ENCODE measurements around the gene CELF2.

CELF2 gene

DNA sequence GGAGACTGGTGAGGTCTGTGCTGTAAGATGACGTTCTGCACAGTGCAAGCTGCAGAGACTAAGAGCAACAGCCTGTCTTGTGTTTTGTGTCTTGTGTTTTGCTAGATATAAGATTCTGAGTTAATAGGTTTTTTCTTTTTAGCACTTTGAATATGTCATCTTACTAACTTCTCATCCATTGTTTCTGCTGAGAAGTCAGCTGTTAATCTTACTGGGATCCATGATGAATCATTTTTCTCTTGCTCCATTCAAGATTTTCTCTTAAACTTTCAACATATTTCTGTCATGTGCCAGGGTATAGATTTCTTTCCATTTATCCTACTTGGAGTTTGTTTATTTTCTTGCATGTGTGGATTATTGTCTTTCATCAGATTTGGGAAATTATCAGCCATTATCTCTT, 290.3 kb downstream of the CELF2 start (continued):
- TF ChIP-seq, protein P1, sequence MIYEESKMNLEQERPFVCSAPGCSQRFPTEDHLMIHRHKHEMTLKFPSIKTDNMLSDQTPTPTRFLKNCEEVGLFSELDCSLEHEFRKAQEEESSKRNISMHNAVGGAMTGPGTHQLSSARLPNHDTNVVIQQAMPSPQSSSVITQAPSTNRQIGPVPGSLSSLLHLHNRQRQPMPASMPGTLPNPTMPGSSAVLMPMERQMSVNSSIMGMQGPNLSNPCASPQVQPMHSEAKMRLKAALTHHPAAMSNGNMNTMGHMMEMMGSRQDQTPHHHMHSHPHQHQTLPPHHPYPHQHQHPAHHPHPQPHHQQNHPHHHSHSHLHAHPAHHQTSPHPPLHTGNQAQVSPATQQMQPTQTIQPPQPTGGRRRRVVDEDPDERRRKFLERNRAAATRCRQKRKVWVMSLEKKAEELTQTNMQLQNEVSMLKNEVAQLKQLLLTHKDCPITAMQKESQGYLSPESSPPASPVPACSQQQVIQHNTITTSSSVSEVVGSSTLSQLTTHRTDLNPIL (CRISPR knock-in tag; IDR thresholded peaks at IDR 0.05; ENCODE audit: low read depth) = no peak
- TF ChIP-seq ESRRG (CRISPR knock-in tag; IDR thresholded peaks at IDR 0.05) = no peak
- no peak for TF ChIP-seq TOX (CRISPR knock-in tag; IDR thresholded peaks at IDR 0.05; ENCODE audit: borderline replicate concordance)
- no peak for TF ChIP-seq ISL1 (CRISPR knock-in tag; IDR thresholded peaks at IDR 0.05)

DNA sequence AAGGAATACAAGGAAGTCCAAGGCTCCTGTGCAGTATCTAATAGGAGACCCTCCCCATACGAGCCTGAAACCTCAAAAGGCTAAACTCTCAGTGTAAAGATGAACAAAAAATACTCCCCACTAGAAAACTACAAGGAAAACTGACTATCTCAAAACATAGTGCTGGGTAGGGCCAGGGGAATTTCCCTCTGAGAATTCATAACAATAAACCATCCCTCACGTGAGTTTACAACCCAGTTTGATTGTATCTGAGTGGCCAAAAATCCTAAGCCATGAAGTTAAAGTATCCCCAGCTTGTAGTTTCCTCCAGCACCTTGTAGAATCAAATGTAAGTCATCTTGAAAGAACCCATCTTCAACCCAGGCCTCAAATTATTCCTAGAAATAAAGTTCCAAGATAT, 293.4 kb downstream of the CELF2 start:
- ATAC-seq = no peak
- TF ChIP-seq CSDC2 (CRISPR knock-in tag; IDR thresholded peaks at IDR 0.05) (no peak), TOX (CRISPR knock-in tag; IDR thresholded peaks at IDR 0.05; ENCODE audit: borderline replicate concordance) (no peak), SNAI2 (CRISPR knock-in tag; IDR thresholded peaks at IDR 0.05) (no peak)

DNA sequence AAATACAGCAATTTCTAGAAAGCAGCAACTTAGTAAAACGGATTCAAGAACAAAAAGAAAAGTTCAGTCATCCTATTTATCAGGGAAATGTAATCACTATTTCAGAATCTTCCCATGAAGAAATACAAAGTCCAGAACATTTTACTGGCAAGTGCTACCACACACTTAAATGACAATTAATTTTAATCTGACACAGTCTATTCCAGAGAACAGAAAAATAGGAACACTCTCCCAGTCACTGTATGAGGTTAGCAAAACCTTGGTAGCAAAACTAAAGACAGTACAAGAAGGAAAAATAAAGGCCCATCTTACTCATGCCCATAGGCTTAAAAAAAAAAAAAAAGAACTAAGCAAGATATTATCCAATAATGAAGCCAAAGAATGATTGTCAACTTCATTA, 295.8 kb downstream of the CELF2 start:
- no peak for TF ChIP-seq TOX (CRISPR knock-in tag; IDR thresholded peaks at IDR 0.05; ENCODE audit: borderline replicate concordance)
- TF ChIP-seq, protein P2, sequence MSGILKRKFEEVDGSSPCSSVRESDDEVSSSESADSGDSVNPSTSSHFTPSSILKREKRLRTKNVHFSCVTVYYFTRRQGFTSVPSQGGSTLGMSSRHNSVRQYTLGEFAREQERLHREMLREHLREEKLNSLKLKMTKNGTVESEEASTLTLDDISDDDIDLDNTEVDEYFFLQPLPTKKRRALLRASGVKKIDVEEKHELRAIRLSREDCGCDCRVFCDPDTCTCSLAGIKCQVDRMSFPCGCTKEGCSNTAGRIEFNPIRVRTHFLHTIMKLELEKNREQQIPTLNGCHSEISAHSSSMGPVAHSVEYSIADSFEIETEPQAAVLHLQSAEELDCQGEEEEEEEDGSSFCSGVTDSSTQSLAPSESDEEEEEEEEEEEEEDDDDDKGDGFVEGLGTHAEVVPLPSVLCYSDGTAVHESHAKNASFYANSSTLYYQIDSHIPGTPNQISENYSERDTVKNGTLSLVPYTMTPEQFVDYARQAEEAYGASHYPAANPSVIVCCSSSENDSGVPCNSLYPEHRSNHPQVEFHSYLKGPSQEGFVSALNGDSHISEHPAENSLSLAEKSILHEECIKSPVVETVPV (CRISPR knock-in tag; IDR thresholded peaks at IDR 0.05) = no peak
- no peak for TF ChIP-seq ISL1 (CRISPR knock-in tag; IDR thresholded peaks at IDR 0.05)
- TF ChIP-seq, protein P3, sequence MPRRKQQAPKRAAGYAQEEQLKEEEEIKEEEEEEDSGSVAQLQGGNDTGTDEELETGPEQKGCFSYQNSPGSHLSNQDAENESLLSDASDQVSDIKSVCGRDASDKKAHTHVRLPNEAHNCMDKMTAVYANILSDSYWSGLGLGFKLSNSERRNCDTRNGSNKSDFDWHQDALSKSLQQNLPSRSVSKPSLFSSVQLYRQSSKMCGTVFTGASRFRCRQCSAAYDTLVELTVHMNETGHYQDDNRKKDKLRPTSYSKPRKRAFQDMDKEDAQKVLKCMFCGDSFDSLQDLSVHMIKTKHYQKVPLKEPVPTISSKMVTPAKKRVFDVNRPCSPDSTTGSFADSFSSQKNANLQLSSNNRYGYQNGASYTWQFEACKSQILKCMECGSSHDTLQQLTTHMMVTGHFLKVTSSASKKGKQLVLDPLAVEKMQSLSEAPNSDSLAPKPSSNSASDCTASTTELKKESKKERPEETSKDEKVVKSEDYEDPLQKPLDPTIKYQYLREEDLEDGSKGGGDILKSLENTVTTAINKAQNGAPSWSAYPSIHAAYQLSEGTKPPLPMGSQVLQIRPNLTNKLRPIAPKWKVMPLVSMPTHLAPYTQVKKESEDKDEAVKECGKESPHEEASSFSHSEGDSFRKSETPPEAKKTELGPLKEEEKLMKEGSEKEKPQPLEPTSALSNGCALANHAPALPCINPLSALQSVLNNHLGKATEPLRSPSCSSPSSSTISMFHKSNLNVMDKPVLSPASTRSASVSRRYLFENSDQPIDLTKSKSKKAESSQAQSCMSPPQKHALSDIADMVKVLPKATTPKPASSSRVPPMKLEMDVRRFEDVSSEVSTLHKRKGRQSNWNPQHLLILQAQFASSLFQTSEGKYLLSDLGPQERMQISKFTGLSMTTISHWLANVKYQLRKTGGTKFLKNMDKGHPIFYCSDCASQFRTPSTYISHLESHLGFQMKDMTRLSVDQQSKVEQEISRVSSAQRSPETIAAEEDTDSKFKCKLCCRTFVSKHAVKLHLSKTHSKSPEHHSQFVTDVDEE (CRISPR knock-in tag; IDR thresholded peaks at IDR 0.05) = no peak
- TF ChIP-seq RARB (CRISPR knock-in tag; IDR thresholded peaks at IDR 0.05) = no peak
- no peak for TF ChIP-seq ZNF565 (CRISPR knock-in tag; conservative IDR thresholded peaks at IDR 0.05; ENCODE audit: low read depth)
- no peak for TF ChIP-seq ESRRG (CRISPR knock-in tag; IDR thresholded peaks at IDR 0.05)
- TF ChIP-seq CSDC2 (CRISPR knock-in tag; IDR thresholded peaks at IDR 0.05) = no peak
- no peak for TF ChIP-seq TCF4 (CRISPR knock-in tag; IDR thresholded peaks at IDR 0.05; ENCODE audit: borderline replicate concordance)
- TF ChIP-seq ZFP30 (CRISPR knock-in tag; IDR thresholded peaks at IDR 0.05) = no peak
- TF ChIP-seq, protein P4, sequence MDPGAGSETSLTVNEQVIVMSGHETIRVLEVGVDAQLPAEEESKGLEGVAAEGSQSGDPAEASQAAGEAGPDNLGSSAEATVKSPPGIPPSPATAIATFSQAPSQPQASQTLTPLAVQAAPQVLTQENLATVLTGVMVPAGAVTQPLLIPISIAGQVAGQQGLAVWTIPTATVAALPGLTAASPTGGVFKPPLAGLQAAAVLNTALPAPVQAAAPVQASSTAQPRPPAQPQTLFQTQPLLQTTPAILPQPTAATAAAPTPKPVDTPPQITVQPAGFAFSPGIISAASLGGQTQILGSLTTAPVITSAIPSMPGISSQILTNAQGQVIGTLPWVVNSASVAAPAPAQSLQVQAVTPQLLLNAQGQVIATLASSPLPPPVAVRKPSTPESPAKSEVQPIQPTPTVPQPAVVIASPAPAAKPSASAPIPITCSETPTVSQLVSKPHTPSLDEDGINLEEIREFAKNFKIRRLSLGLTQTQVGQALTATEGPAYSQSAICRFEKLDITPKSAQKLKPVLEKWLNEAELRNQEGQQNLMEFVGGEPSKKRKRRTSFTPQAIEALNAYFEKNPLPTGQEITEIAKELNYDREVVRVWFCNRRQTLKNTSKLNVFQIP (CRISPR knock-in tag; IDR thresholded peaks at IDR 0.05; ENCODE audit: borderline replicate concordance, low read depth) = no peak
- TF ChIP-seq, protein P5, sequence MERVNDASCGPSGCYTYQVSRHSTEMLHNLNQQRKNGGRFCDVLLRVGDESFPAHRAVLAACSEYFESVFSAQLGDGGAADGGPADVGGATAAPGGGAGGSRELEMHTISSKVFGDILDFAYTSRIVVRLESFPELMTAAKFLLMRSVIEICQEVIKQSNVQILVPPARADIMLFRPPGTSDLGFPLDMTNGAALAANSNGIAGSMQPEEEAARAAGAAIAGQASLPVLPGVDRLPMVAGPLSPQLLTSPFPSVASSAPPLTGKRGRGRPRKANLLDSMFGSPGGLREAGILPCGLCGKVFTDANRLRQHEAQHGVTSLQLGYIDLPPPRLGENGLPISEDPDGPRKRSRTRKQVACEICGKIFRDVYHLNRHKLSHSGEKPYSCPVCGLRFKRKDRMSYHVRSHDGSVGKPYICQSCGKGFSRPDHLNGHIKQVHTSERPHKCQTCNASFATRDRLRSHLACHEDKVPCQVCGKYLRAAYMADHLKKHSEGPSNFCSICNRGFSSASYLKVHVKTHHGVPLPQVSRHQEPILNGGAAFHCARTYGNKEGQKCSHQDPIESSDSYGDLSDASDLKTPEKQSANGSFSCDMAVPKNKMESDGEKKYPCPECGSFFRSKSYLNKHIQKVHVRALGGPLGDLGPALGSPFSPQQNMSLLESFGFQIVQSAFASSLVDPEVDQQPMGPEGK (CRISPR knock-in tag; IDR thresholded peaks at IDR 0.05; ENCODE audit: borderline replicate concordance) = no peak
- no peak for TF ChIP-seq BACH2 (CRISPR knock-in tag; IDR thresholded peaks at IDR 0.05; ENCODE audit: borderline replicate concordance)
- TF ChIP-seq OSR1 (CRISPR knock-in tag; IDR thresholded peaks at IDR 0.05) = no peak
- no peak for TF ChIP-seq PPARA (CRISPR knock-in tag; IDR thresholded peaks at IDR 0.05; ENCODE audit: borderline replicate concordance)
- TF ChIP-seq, protein P1 (CRISPR knock-in tag; IDR thresholded peaks at IDR 0.05; ENCODE audit: low read depth) = no peak
- no peak for TF ChIP-seq SNAI2 (CRISPR knock-in tag; IDR thresholded peaks at IDR 0.05)
- TF ChIP-seq ARNTL (CRISPR knock-in tag; IDR thresholded peaks at IDR 0.05; ENCODE audit: borderline replicate concordance, low read depth) = no peak
- no peak for TF ChIP-seq ZNF8 (CRISPR knock-in tag; IDR thresholded peaks at IDR 0.05)

More for the DNA sequence above, 295.8 kb downstream of the CELF2 start:
- no peak for ATAC-seq

Measured in SK-N-SH treated with all-trans-retinoic acid at 6 μM for 48 hours (cell line).